Stimulated activated CD4-positive, alpha-beta T cell treated with anti-CD3 and anti-CD28 coated beads, Interleukin-4, amount 100 ng/mL, for 48 hours (primary cell): Measurements from ENCODE around the gene DNAJC24.
A peak's percentile ranks its signal among the peaks of the same experiment; 100 is the strongest.
"Not testable (repeated sequence)": the region's sequence is repeated elsewhere in the genome, so short reads cannot be mapped to it uniquely, and the experiment has no call there.

ENCODE experiments used
- DNase-seq, 2 donors: peaks; one replicate each; pipeline ENCODE4 v3.0.0-alpha.2; 2020; ENCODE audit warnings: low read depth in 2 of 2

DNAJC24 gene

GRCh38 chr11:31369348-31370329 is at the start of gene DNAJC24, which contains the start of gene DCDC1:
Gene DNAJC24, plus strand, starts transcription at chr11:31369860. Its CDS starts 889 bp downstream, at chr11:31370749.
Gene DCDC1, minus strand, starts transcription at chr11:31369739. Its CDS starts 41,459 bp downstream, at chr11:31328280.
- DNase-seq, result peak; percentile 87 to 92

DNA sequence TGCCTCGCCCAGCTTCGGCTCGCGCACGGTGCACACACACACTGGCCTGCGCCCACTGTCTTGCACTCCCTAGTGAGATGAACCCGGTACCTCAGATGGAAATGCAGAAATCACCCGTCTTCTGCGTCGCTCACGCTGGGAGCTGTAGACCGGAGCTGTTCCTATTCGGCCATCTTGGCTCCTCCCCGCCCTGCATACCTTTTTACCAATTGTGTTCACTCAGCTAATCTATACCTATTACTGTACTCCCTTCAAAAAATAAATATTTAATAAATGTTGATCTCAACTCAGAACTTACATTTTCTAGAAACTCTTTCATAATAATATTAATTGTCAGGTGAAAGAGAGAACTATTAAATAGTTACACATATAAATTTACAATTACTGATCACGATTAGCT is 48.2 kb upstream of the DNAJC24 start:
- not testable (repeated sequence) for DNase-seq

GRCh38 chr11:31323145-31323544 is 46.5 kb upstream of the DNAJC24 start:
- no peak for DNase-seq

GRCh38 chr11:31325160-31325559 is 44.5 kb upstream of the DNAJC24 start:
- DNase-seq, result no peak

DNA sequence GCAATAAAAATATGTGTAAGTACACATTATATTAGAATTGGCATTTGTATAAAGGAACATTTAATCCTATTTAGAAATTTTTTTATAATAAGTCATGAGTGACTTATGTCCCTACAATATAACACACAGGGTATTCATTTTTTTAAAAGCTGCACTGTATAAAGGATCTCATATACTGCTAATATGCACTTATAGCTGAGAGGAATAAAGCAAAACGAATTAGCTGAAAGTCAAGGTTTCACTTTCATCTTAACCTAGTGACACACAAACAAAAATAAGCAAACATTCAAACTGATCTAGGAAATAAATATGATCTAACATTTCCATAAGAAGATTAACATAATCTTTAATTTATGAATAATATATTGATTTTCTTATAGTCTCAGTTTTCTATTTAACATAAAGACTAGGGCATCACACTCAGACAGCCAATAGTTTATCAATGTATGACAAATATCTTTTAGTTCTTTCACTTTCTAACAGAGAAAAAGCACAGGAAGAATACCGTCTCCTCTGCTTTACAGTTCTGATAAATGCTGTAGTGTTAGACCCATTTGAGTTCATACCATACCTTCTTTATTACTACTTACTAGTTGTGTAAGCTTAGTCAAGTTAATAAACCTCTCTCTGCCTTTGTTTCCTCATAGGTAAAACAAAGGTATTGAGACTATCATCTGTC is 43.1 kb upstream of the DNAJC24 start:
- DNase-seq, result no peak

DNA sequence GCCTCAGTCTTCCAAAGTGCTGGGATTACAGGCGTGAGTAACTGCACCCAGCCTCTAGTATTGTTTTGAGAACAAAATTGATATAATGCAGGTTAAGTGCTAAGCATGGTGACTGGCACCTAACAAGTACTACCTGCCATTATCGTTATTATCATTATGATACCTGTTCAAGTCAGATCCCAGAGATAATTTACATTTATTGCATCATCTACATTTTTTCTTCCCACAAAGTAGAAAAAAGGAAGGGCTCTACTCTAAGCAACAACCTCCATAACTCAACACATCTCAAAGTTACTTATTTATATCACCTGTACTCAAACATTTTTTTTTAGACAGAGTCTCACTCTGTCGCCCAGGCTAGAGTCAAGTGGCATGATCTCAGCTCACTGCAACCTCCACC is 42.2 kb upstream of the DNAJC24 start:
- no peak for DNase-seq

DNA sequence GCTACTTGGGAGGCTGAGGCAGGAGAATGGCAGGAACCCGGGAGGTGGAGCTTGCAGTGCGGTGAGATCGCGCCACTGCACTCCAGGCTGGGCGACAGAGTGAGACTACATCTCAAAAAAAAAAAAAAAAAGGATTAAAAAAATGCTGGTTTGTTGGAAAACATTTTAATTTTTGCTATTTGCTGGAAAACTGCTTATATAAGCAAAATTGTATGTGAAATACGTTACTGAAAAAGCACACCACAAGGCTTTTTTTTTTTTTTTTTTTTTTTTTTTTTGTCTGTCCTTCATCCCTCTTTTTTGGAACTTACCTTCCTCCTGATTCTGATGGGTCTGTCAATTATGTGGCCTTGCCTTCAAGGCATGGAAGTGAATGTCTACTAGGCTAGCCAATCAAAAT is 41.0 kb upstream of the DNAJC24 start:
- DNase-seq, result no peak

GRCh38 chr11:31337806-31338205 is 31.9 kb upstream of the DNAJC24 start:
- DNase-seq, result no peak

DNA sequence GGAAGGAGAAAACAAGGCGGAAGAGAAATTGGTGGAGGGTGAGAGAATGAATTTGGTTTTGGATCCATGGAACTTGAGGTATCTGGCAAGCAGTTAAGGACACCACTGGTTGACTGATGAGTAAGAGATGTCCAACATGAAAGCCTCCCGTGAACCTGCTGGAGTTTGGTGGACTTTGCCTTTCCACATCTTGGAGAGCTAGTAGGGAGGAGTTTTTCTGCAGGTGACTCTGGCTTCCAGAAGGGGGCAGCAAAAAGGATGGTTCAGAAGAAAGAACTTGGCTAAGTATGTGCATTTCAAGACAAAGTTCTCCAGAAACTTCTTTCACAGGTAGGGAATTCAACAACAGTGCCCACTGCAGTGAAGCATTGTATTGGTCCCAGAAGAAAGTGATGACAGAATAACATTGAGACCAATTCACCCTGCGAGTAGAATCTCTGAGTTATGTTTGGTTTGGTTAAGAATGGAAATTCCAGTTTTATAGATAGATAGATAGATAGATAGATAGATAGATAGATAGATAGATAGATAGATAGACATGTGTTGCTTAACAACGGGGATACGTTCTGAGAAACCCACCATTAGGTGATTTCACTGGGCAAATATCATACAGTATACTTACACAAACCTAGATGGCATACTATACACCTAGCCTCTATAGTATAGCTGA is 28.6 kb upstream of the DNAJC24 start:
- DNase-seq, result no peak

DNA sequence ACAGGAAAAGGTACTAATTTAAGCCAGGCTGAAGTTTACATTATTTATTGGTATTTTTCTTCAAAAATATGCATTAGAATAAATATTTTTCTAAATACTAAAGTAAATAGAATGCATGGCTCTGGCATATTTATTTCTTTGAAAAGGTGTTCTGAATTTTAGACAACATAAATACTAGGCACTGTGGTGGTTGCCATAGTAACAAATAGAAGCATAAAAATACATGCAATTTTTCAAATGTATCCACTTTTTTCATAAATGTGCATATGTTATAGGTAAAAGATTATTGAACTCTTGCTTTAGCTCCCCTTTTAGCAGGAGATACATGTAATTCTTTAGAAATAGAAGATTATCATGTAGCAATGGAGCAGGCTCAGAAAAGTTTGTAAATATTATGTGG is 18.5 kb upstream of the DNAJC24 start:
- DNase-seq, result no peak

- DNase-seq, result no peak
Observed at GRCh38 chr11:31355131-31355530, 14.5 kb upstream of the DNAJC24 start.

- no peak for DNase-seq
Observed at GRCh38 chr11:31355817-31356216, 13.8 kb upstream of the DNAJC24 start.

- no peak for DNase-seq
Observed at GRCh38 chr11:31361743-31362142, 7.9 kb upstream of the DNAJC24 start.

GRCh38 chr11:31366795-31367194 is 2.9 kb upstream of the DNAJC24 start:
- DNase-seq, result no peak

GRCh38 chr11:31375879-31376278 is 6.2 kb downstream of the DNAJC24 start:
- DNase-seq, result no peak

- DNase-seq, result no peak
Observed at GRCh38 chr11:31383116-31383515, 13.5 kb downstream of the DNAJC24 start.

- no peak for DNase-seq
Observed at GRCh38 chr11:31387379-31387778, 17.7 kb downstream of the DNAJC24 start.

- no peak for DNase-seq
Observed at GRCh38 chr11:31397239-31397834, 27.7 kb downstream of the DNAJC24 start.

GRCh38 chr11:31404614-31405013 is 35.0 kb downstream of the DNAJC24 start:
- DNase-seq, result no peak

GRCh38 chr11:31408201-31408600 is 38.5 kb downstream of the DNAJC24 start:
- DNase-seq, result no peak

DNA sequence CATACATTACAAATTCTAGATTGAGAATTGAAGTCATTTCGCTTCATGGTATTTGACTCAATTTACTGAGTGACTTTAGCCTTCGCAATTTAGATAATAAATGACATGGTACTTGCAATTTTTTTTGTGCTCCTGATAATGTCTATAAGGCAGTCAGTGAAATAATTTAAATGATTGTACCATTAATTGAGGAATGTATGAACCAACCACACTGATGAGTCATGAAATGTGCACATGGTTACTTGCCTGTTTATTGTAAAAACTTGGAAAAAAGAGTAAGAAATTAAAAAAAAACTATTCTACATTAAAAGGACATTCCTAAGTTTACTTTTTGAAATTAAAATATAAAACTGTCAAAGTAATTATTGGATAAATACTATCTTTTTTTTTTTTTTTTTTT is 43.3 kb downstream of the DNAJC24 start:
- DNase-seq, result no peak

- DNase-seq, result no peak
Observed at GRCh38 chr11:31414338-31414737, 44.7 kb downstream of the DNAJC24 start.
